H1 (cell line): ENCODE data around the gene CREBZF. TPM values are rescaled to one million over a fixed set of nuclear protein-coding genes. Genes with fewer than 3 reads are reported as not detected.

ENCODE experiments used
- CTCF ChIA-PET: fragments of 300-600 bp; sonication (Branson Sonifier 250); formaldehyde crosslinking; loops from one replicate; lab custom pipeline; 2021; ENCODE audit not compliant: partially characterized antibody; lab: Charles Lee
- POLR2A ChIA-PET: fragments of 300-600 bp; sonication (Branson Sonifier 250); formaldehyde crosslinking; loops from one replicate; lab custom pipeline; 2021; ENCODE audit warnings: inconsistent platforms; ENCODE audit not compliant: partially characterized antibody; lab: Charles Lee
- DNase-seq, 2 experiments: peaks; one replicate each; pipeline versions ENCODE4 v3.0.0 to v3.0.0-alpha.2; 2010 to 2022; ENCODE audit warnings: low spot score in 2 of 2, low read depth in 1 of 2, mixed read lengths in 1 of 2
- FAIRE-seq: peaks from 2 replicates; lab custom pipeline; 2011; peaks lifted over from hg19 to GRCh38; lab: Jason Lieb, UNC
- H2AFZ ChIP-seq: 2 replicates; pipeline ENCODE4 v1.8.1; 2012; ENCODE audit warnings: low read length, inconsistent platforms
- H2AK5ac ChIP-seq: 2 replicates; pipeline ENCODE4 v1.6.1; 2013; ENCODE audit warnings: low read depth, low read length
- H2BK120ac ChIP-seq: replicated peaks from 2 replicates; pipeline ENCODE3; 2013; ENCODE audit warnings: low read depth, low read length, inconsistent platforms
- H2BK12ac ChIP-seq: 2 replicates; pipeline ENCODE4 v1.6.1; 2013; ENCODE audit warnings: low read depth, low read length
- H2BK15ac ChIP-seq: 2 replicates; pipeline ENCODE4 v1.6.1; 2013; ENCODE audit warnings: low read length
- H2BK20ac ChIP-seq: 2 replicates; pipeline ENCODE4 v1.6.1; 2013; ENCODE audit warnings: low read length
- H2BK5ac ChIP-seq: 2 replicates; pipeline ENCODE4 v1.6.1; 2013; ENCODE audit warnings: low read depth, low read length
- H3K14ac ChIP-seq: 2 replicates; pipeline ENCODE4 v1.6.1; 2013; ENCODE audit warnings: inconsistent platforms; ENCODE audit not compliant: insufficient read length
- H3K18ac ChIP-seq: 2 replicates; pipeline ENCODE4 v1.6.1; 2013; ENCODE audit warnings: low read length; ENCODE audit errors: extremely low read depth
- H3K23ac ChIP-seq: 2 replicates; pipeline ENCODE4 v1.6.1; 2013; ENCODE audit warnings: inconsistent platforms; ENCODE audit not compliant: insufficient read length
- H3K23me2 ChIP-seq: 2 replicates; pipeline ENCODE4 v1.6.1; 2013; ENCODE audit warnings: low read depth, low read length
- H3K27ac ChIP-seq: 2 replicates; pipeline ENCODE4 v1.6.1; 2011; ENCODE audit warnings: low read depth, low read length, inconsistent platforms
- H3K27me3 ChIP-seq, 4 experiments: replicated peaks in 1 of 4; 1 replicate in 1 of 4; 2 replicates in 3 of 4; pipeline versions ENCODE4 v1.6.1 to v1.8.1; 2011 to 2013; ENCODE audit warnings: low read length in 3 of 4, mild to moderate bottlenecking in 3 of 4, inconsistent platforms in 2 of 4, mixed read lengths in 2 of 4, moderate library complexity in 1 of 4; ENCODE audit not compliant: control insufficient read depth in 3 of 4, insufficient read depth in 3 of 4; ENCODE audit errors: extremely low read depth in 1 of 4
- H3K36me3 ChIP-seq, 4 experiments: 2 replicates each; pipeline versions ENCODE4 v1.6.1 to v1.8.1; 2011 to 2013; ENCODE audit warnings: mild to moderate bottlenecking in 4 of 4, low read length in 3 of 4, moderate library complexity in 2 of 4, control low read depth in 1 of 4, inconsistent platforms in 1 of 4; ENCODE audit not compliant: insufficient read depth in 4 of 4, control insufficient read depth in 2 of 4
- H3K4ac ChIP-seq: replicated peaks from 2 replicates; pipeline ENCODE3; 2013; ENCODE audit warnings: low read length, low read depth, mixed read lengths, inconsistent platforms; ENCODE audit not compliant: insufficient read length
- H3K4me1 ChIP-seq, 4 experiments: replicated peaks in 1 of 4; 1 replicate in 1 of 4; 2 replicates in 3 of 4; pipeline versions ENCODE4 v1.6.1 to v1.8.1; 2011 to 2013; ENCODE audit warnings: low read length in 3 of 4, inconsistent platforms in 2 of 4, mixed read lengths in 1 of 4; ENCODE audit not compliant: insufficient read depth in 4 of 4, control insufficient read depth in 3 of 4
- H3K4me2 ChIP-seq, 2 experiments: 2 replicates each; pipeline versions ENCODE4 v1.6.1 to v1.8.1; 2011 to 2013; ENCODE audit warnings: low read depth in 2 of 2, low read length in 2 of 2, control low read depth in 1 of 2, inconsistent platforms in 1 of 2, mild to moderate bottlenecking in 1 of 2; ENCODE audit not compliant: insufficient read depth in 1 of 2
- H3K4me3 ChIP-seq, 4 experiments: fragments of 200-600, 300-600 bp in 1 of 4; sonication (generic), shearing (Covaris generic), sonication (Bioruptor Twin) in 1 of 4; 2 replicates each; pipeline versions ENCODE4 v1.5.1 to v1.8.1; 2011 to 2016; ENCODE audit warnings: low read length in 4 of 4, low read depth in 3 of 4, control low read depth in 2 of 4, inconsistent platforms in 2 of 4, mild to moderate bottlenecking in 2 of 4, mixed read lengths in 1 of 4, moderate library complexity in 1 of 4; ENCODE audit not compliant: insufficient read depth in 2 of 4; ENCODE audit errors: extremely low read depth in 1 of 4
- H3K56ac ChIP-seq: replicated peaks from 2 replicates; pipeline ENCODE3; 2013; ENCODE audit warnings: low read depth, mild to moderate bottlenecking, mixed read lengths, low read length, inconsistent platforms; ENCODE audit not compliant: insufficient read length
- H3K79me1 ChIP-seq: 2 replicates; pipeline ENCODE4 v1.6.1; 2013; ENCODE audit warnings: low read depth, low read length, control low read depth
- H3K79me2 ChIP-seq, 2 experiments: 2 replicates each; pipeline versions ENCODE4 v1.6.1 to v1.8.1; 2012 to 2013; ENCODE audit warnings: low read length in 2 of 2, mild to moderate bottlenecking in 2 of 2, inconsistent platforms in 1 of 2; ENCODE audit not compliant: insufficient read depth in 2 of 2, control insufficient read depth in 1 of 2
- H3K9ac ChIP-seq, 4 experiments: replicated peaks in 1 of 4; 1 replicate in 1 of 4; 2 replicates in 3 of 4; pipeline versions ENCODE4 v1.6.1 to v1.8.1; 2011 to 2013; ENCODE audit warnings: low read depth in 3 of 4, low read length in 3 of 4, control low read depth in 2 of 4, mild to moderate bottlenecking in 2 of 4, moderate library complexity in 2 of 4, inconsistent platforms in 1 of 4; ENCODE audit errors: extremely low read depth in 1 of 4
- H3K9me3 ChIP-seq, 2 experiments: 2 replicates each; pipeline versions ENCODE4 v1.6.1 to v1.8.1; 2012 to 2013; ENCODE audit warnings: mild to moderate bottlenecking in 2 of 2, moderate library complexity in 2 of 2, control low read depth in 1 of 2, inconsistent platforms in 1 of 2, low read depth in 1 of 2, low read length in 1 of 2, mixed read lengths in 1 of 2; ENCODE audit not compliant: insufficient read depth in 2 of 2
- H4K20me1 ChIP-seq, 2 experiments: replicated peaks in 1 of 2; 2 replicates each; pipeline versions ENCODE3 to v1.8.1; 2011 to 2013; ENCODE audit warnings: inconsistent platforms in 2 of 2, low read length in 2 of 2, mild to moderate bottlenecking in 1 of 2; ENCODE audit not compliant: insufficient read depth in 2 of 2, control insufficient read depth in 1 of 2
- H4K5ac ChIP-seq: 2 replicates; pipeline ENCODE4 v1.6.1; 2013; ENCODE audit warnings: low read length, low read depth, mixed read lengths, inconsistent platforms; ENCODE audit not compliant: insufficient read length
- H4K8ac ChIP-seq: 2 replicates; pipeline ENCODE4 v1.8.0; 2013; ENCODE audit warnings: mild to moderate bottlenecking, moderate library complexity, low read length, inconsistent platforms; ENCODE audit not compliant: insufficient read depth; ENCODE audit errors: extremely low read depth
- H4K91ac ChIP-seq: replicated peaks from 2 replicates; pipeline ENCODE3; 2013; ENCODE audit warnings: low read length, mixed read lengths, inconsistent platforms; ENCODE audit not compliant: insufficient read length
- EP300 ChIP-seq, 2 experiments: IDR thresholded peaks; 1 replicate in 1 of 2; 2 replicates in 1 of 2; pipeline ENCODE4 v1.6.1; 2011 to 2012; ENCODE audit warnings: low read depth in 2 of 2, low read length in 2 of 2, mild to moderate bottlenecking in 2 of 2, borderline replicate concordance in 1 of 2, inconsistent platforms in 1 of 2, moderate library complexity in 1 of 2
- EZH2 ChIP-seq: fragments of 200-600 bp; sonication (generic); IDR thresholded peaks from 2 replicates; pipeline ENCODE4 v1.7.1; 2012; ENCODE audit warnings: low read depth, mild to moderate bottlenecking, moderate library complexity, low read length, inconsistent platforms; ENCODE audit not compliant: severe bottlenecking
- HDAC2 ChIP-seq, 2 experiments: fragments of 300-600 bp in 1 of 2; sonication (generic) in 1 of 2; IDR thresholded peaks; 2 replicates each; pipeline ENCODE4 v1.6.1; 2011 to 2012; ENCODE audit warnings: low read depth in 2 of 2, low read length in 2 of 2, mild to moderate bottlenecking in 2 of 2, moderate library complexity in 2 of 2, borderline replicate concordance in 1 of 2, inconsistent platforms in 1 of 2
- SIX5 ChIP-seq: IDR thresholded peaks from 2 replicates; pipeline ENCODE4 v1.6.1; 2011; ENCODE audit warnings: mild to moderate bottlenecking, low read depth, low read length
- SRF ChIP-seq: IDR thresholded peaks from 2 replicates; pipeline ENCODE4 v1.6.1; 2011; ENCODE audit warnings: mild to moderate bottlenecking, low read depth, low read length, moderate library complexity
- TBP ChIP-seq: IDR thresholded peaks from 2 replicates; pipeline ENCODE4 v1.6.1; 2011; ENCODE audit warnings: low read depth, low read length, improper control_type of control experiment
- YY1 ChIP-seq: IDR thresholded peaks from 2 replicates; pipeline ENCODE4 v1.6.1; 2011; ENCODE audit warnings: low read depth, mild to moderate bottlenecking, low read length
- WGBS, 2 experiments: shearing (Covaris generic) in 1 of 2; methylation state at CpG; one replicate each; pipeline versions ENCODE4 v1.1.6 to v1.1.7; 2013 to 2015; ENCODE audit warnings: low lambda C conversion rate in 2 of 2, mixed read lengths in 2 of 2, inconsistent platforms in 1 of 2, low coverage in 1 of 2, missing lambda C conversion rate in 1 of 2; ENCODE audit not compliant: insufficient replicate concordance in 2 of 2, insufficient coverage in 1 of 2, insufficient read length in 1 of 2; ENCODE audit errors: extremely low coverage in 1 of 2, missing lambda C conversion rate in 1 of 2; 5-methylcytosine and 5-hydroxymethylcytosine counted together
- polyA plus RNA-seq, 7 experiments: library from polyadenylated mRNA; depleted of rRNA in 3 of 7; stranded (reverse) in 5 of 7; unstranded in 2 of 7; fragments of >200 nt in 5 of 7; fragments of 200-250 nt in 2 of 7; gene quantifications; 1 replicate in 5 of 7; 2 replicates in 1 of 7; 4 replicates in 1 of 7; pipeline versions ENCODE4 v1.2.1 to v1.2.3, GENCODE V29; 2011 to 2013; ENCODE audit warnings: missing spikeins in 2 of 7, mixed read lengths in 2 of 7
- total RNA-seq: library from RNA; stranded (reverse); fragmentation: NEBNext Ultra II Directional; extraction: Animal tissue kit (Norgen Biotek cat#: 25700); gene quantifications from 2 replicates; pipeline ENCODE4 v1.2.1, GENCODE V29; 2021

CREBZF gene
- total and polyA plus RNA-seq, 2 of the 8 experiments (the other 6 are each of a cell fraction or from before 2014, with no cell fraction given): 15.4 to 44.9 TPM

DNA sequence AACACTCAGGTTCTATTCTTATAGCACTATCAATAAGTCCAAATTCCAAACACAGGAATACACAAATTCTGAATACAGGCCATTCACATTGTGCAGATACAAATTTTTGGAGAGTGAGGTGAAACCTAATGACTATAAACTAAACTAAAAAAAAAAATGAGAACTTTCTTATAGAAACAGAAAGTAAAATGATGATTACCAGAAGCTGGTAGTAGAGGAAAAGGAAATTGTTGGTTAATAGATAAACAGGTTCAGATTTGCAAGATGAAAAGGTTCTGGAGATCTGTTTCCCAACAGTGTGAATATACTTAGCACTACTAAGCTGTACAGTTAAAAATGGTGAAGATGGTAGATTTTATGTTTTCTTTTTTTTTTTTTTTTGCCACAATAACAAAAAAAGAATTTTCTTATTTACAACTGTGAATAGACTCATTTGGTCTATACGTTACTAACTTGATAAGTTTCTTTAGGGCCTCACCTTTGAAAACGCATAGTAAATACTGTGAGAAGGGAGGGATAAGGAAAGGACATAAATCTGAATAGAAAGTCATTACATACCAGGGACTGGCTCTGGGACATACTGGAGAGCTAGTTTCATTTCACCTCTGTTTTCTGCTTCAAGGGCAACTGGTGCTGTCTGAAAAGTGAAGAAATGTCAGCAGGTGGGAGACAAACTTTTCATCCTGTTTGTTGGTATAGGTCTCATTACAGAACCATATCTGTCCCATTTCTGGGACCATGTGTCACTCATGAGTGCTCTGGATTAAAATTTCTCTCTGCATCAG lies 35.2 kb upstream of the CREBZF start:
- POLR2A ChIA-PET: interaction anchor here (1.2 kb wide), 1 partner anchor 11 kb away, joined by 3 read pairs; no protein-coding TSS in a partner anchor
- 85% methylated on average over 2 of the region's 2 CpGs; no CpG with 5 or more reads in 1 of the 2 experiments for WGBS, 2 experiments

More for the DNA sequence above, 35.2 kb upstream of the CREBZF start:
- H2BK120ac ChIP-seq: no peak overlapping the region
- H3K9ac ChIP-seq: no peak overlapping the region
- no peaks in the 10 kb centered on the region for H3K4me1 ChIP-seq
- DNase-seq: no peak
- no peak overlapping the region for H4K8ac ChIP-seq
- no peak for TF ChIP-seq TBP
- no peak for TF ChIP-seq SIX5
- no peak for TF ChIP-seq HDAC2 (IDR thresholded peaks at IDR 0.05; ENCODE audit: borderline replicate concordance in 1 of 2, low read depth in 2 of 2, low read length in 2 of 2)
- TF ChIP-seq SRF: no peak
- TF ChIP-seq EZH2: no peak
- TF ChIP-seq YY1: no peak
- no peak for TF ChIP-seq EP300 (IDR thresholded peaks at IDR 0.05; ENCODE audit: borderline replicate concordance in 1 of 2, low read depth in 2 of 2, low read length in 2 of 2)
- TF ChIP-seq, all 59 proteins: peak for 0
- Histone ChIP-seq H2BK20ac (no peak overlapping the region), H2BK5ac (no peak overlapping the region), H3K79me1 (no peaks in the 10 kb centered on the region), H3K9me3 (no peaks in the 10 kb centered on the region), H2BK15ac (no peak overlapping the region), H4K20me1 (no peaks in the 10 kb centered on the region), H3K27ac (no peak overlapping the region), H3K27me3 (no peaks in the 10 kb centered on the region), H3K56ac (no peak overlapping the region), H3K23me2 (no peaks in the 10 kb centered on the region), H4K5ac (no peak overlapping the region), H3K4me2 (no peak overlapping the region), H4K91ac (no peak overlapping the region), H3K36me3 (no peaks in the 10 kb centered on the region; a peak in 1 of 8 replicates), H3K4me3 (no peak overlapping the region), H3K14ac (no peak overlapping the region), H2AFZ (no peak overlapping the region), H3K23ac (no peak overlapping the region), H3K18ac (no peak overlapping the region), H3K4ac (no peak overlapping the region), H2AK5ac (no peak overlapping the region), H2BK12ac (no peak overlapping the region), H3K79me2 (no peaks in the 10 kb centered on the region)
- peak; percentile 19 for FAIRE-seq
- CTCF ChIA-PET: interaction anchor here (0.6 to 3.0 kb wide), 5 partner anchors 10 to 493 kb away, joined by 3 to 13 read pairs (median 4); partner anchors contain the start of gene CCDC83
